ENCODE measurements around the gene RASSF3.

Gene RASSF3

GRCh38 chr12:64706857-64707256, 96.6 kb downstream of the RASSF3 start:
- no peak for TF ChIP-seq CTCF (IDR thresholded peaks at IDR 0.05; ENCODE audit: low read depth, low read length)
- H3K4me3 ChIP-seq (replicated peaks in 1 of 2; ENCODE audit: low read depth in 2 of 2, low read length in 2 of 2) = no peak overlapping the region
- DNase-seq (ENCODE audit: low read depth in 2 of 2) = no peak

GRCh38 chr12:64707362-64707761, 97.1 kb downstream of the RASSF3 start:
- DNase-seq (ENCODE audit: low read depth in 2 of 2) = no peak
- no peak overlapping the region for H3K4me3 ChIP-seq (replicated peaks in 1 of 2; ENCODE audit: low read depth in 2 of 2, low read length in 2 of 2)
- no peak for TF ChIP-seq CTCF (IDR thresholded peaks at IDR 0.05; ENCODE audit: low read depth, low read length)

- DNase-seq (ENCODE audit: low read depth in 2 of 2) = no peak
- TF ChIP-seq CTCF (IDR thresholded peaks at IDR 0.05; ENCODE audit: low read depth, low read length) = no peak
- no peak overlapping the region for H3K4me3 ChIP-seq (replicated peaks in 1 of 2; ENCODE audit: low read depth in 2 of 2, low read length in 2 of 2)
Measured at GRCh38 chr12:64707926-64708325, 97.6 kb downstream of the RASSF3 start.

- no peak overlapping the region for H3K4me3 ChIP-seq (replicated peaks in 1 of 2; ENCODE audit: low read depth in 2 of 2, low read length in 2 of 2)
- no peak for TF ChIP-seq CTCF (IDR thresholded peaks at IDR 0.05; ENCODE audit: low read depth, low read length)
- DNase-seq (ENCODE audit: low read depth in 2 of 2) = no peak
Measured at GRCh38 chr12:64709429-64709828, 99.1 kb downstream of the RASSF3 start.

- no peak for DNase-seq (ENCODE audit: low read depth in 2 of 2)
- TF ChIP-seq CTCF (IDR thresholded peaks at IDR 0.05; ENCODE audit: low read depth, low read length) = no peak
- no peak overlapping the region for H3K4me3 ChIP-seq (replicated peaks in 1 of 2; ENCODE audit: low read depth in 2 of 2, low read length in 2 of 2)
Measured at GRCh38 chr12:64713376-64713775, 103.1 kb downstream of the RASSF3 start.

- DNase-seq (ENCODE audit: low read depth in 2 of 2) = no peak
- no peak overlapping the region for H3K4me3 ChIP-seq (replicated peaks in 1 of 2; ENCODE audit: low read depth in 2 of 2, low read length in 2 of 2)
- no peak for TF ChIP-seq CTCF (IDR thresholded peaks at IDR 0.05; ENCODE audit: low read depth, low read length)
Measured at GRCh38 chr12:64714551-64714968, 104.3 kb downstream of the RASSF3 start.

GRCh38 chr12:64716371-64716770, 106.1 kb downstream of the RASSF3 start:
- DNase-seq (ENCODE audit: low read depth in 2 of 2) = no peak
- H3K4me3 ChIP-seq (replicated peaks in 1 of 2; ENCODE audit: low read depth in 2 of 2, low read length in 2 of 2) = no peak overlapping the region
- TF ChIP-seq CTCF (IDR thresholded peaks at IDR 0.05; ENCODE audit: low read depth, low read length) = no peak
